HepG2 (cell line): ENCODE data around the gene NUDT8. TPM values are rescaled to one million over a fixed set of nuclear protein-coding genes. Genes with fewer than 3 reads are reported as not detected.
A peak's percentile ranks its signal among the peaks of the same experiment; 100 is the strongest.

Experiments
- AHR ChIP-seq: IDR thresholded peaks from 2 replicates; pipeline ENCODE4 v1.6.1; 2018; ENCODE audit warnings: missing genetic modification reagents, missing compliant biosample characterization
- CENPX ChIP-seq: sonication (generic); formaldehyde crosslinking; IDR thresholded peaks from 2 replicates; pipeline ENCODE4 v1.9.0; 2021; ENCODE audit warnings: mild to moderate bottlenecking, missing genetic modification reagents, moderate library complexity
- CTCF ChIP-seq: sonication (generic); formaldehyde crosslinking; IDR thresholded peaks from 2 replicates; pipeline ENCODE4 v1.5.0; 2020; ENCODE audit warnings: mild to moderate bottlenecking, missing genetic modification reagents, moderate library complexity
- MTF2 ChIP-seq: sonication (generic); formaldehyde crosslinking; IDR thresholded peaks from 2 replicates; pipeline ENCODE4 v1.5.0; 2020; ENCODE audit warnings: missing genetic modification reagents, borderline replicate concordance
- POLR2G ChIP-seq: fragments of 200-400 bp; formaldehyde crosslinking; IDR thresholded peaks from 2 replicates; pipeline ENCODE4 v1.6.1; 2018; ENCODE audit warnings: mild to moderate bottlenecking, low read depth, low read length, moderate library complexity
- SP5 ChIP-seq: IDR thresholded peaks from 2 replicates; pipeline ENCODE4 v1.6.1; 2016; ENCODE audit warnings: low read depth, borderline replicate concordance
- UBTF ChIP-seq: sonication (generic); formaldehyde crosslinking; IDR thresholded peaks from 2 replicates; pipeline ENCODE4 v1.4.0; 2020; ENCODE audit warnings: mild to moderate bottlenecking, missing genetic modification reagents
- ZBTB39 ChIP-seq: sonication (generic); formaldehyde crosslinking; IDR thresholded peaks from 2 replicates; pipeline ENCODE4 v1.5.0; 2020; ENCODE audit warnings: missing genetic modification reagents
- ZNF44 ChIP-seq: sonication (generic); formaldehyde crosslinking; IDR thresholded peaks from 2 replicates; pipeline ENCODE4 v1.5.1; 2020; ENCODE audit warnings: mild to moderate bottlenecking, missing genetic modification reagents
- ZNF577 ChIP-seq: sonication (generic); formaldehyde crosslinking; IDR thresholded peaks from 2 replicates; pipeline ENCODE4 v1.4.0; 2020; ENCODE audit warnings: mild to moderate bottlenecking, low read depth, missing genetic modification reagents, borderline replicate concordance
- ZNF83 ChIP-seq: sonication (generic); formaldehyde crosslinking; IDR thresholded peaks from 2 replicates; pipeline ENCODE4 v1.4.0; 2020; ENCODE audit warnings: missing genetic modification reagents, mild to moderate bottlenecking, borderline replicate concordance
- polyA plus RNA-seq, 8 experiments: library from polyadenylated mRNA; depleted of rRNA in 3 of 8; stranded (reverse) in 7 of 8; unstranded in 1 of 8; fragments of >200 nt; fragmentation: Illumina TruSeq in 4 of 8; extraction: Trizol in 4 of 8; gene quantifications; 2 replicates each; pipeline versions ENCODE4 v1.2.1 to v1.2.3, GENCODE V29; 2011 to 2016; ENCODE audit warnings: low read depth in 4 of 8, missing spikeins in 1 of 8, mixed read lengths in 1 of 8; ENCODE audit not compliant: insufficient read depth in 1 of 8
- total RNA-seq, 5 experiments: library from RNA; depleted of rRNA; stranded (reverse); fragments of >200 nt; fragmentation: Illumina TruSeq; extraction: Trizol; gene quantifications; 2 replicates each; pipeline ENCODE4 v1.2.3, GENCODE V29; 2016; ENCODE audit warnings: low read depth in 1 of 5
- TF ChIP-seq, protein P1 (sequence below): IDR thresholded peaks from 2 replicates; pipeline ENCODE4 v1.6.1; 2016; ENCODE audit warnings: low read depth, control low read depth
- TF ChIP-seq, protein P2 (sequence below): sonication (generic); formaldehyde crosslinking; IDR thresholded peaks from 2 replicates; pipeline ENCODE4 v1.4.0; 2020; ENCODE audit warnings: missing genetic modification reagents; ENCODE audit errors: not compliant biosample characterization
- TF ChIP-seq, protein P3 (sequence below): sonication (generic); formaldehyde crosslinking; IDR thresholded peaks from 2 replicates; pipeline ENCODE4 v1.5.0; 2020; ENCODE audit warnings: mild to moderate bottlenecking, low read depth, missing genetic modification reagents, borderline replicate concordance
- TF ChIP-seq, protein P4 (sequence below): sonication (generic); formaldehyde crosslinking; IDR thresholded peaks from 2 replicates; pipeline ENCODE4 v1.5.0; 2020; ENCODE audit warnings: missing genetic modification reagents, mild to moderate bottlenecking, borderline replicate concordance
- TF ChIP-seq, protein P5 (sequence below): sonication (generic); formaldehyde crosslinking; IDR thresholded peaks from 2 replicates; pipeline ENCODE4 v1.5.0; 2020; ENCODE audit warnings: missing genetic modification reagents

Gene NUDT8
- total and polyA plus RNA-seq, 2 of the 13 experiments (the other 11 are each of a cell fraction or from before 2014, with no cell fraction given) = 6.7 to 25.8 TPM

DNA sequence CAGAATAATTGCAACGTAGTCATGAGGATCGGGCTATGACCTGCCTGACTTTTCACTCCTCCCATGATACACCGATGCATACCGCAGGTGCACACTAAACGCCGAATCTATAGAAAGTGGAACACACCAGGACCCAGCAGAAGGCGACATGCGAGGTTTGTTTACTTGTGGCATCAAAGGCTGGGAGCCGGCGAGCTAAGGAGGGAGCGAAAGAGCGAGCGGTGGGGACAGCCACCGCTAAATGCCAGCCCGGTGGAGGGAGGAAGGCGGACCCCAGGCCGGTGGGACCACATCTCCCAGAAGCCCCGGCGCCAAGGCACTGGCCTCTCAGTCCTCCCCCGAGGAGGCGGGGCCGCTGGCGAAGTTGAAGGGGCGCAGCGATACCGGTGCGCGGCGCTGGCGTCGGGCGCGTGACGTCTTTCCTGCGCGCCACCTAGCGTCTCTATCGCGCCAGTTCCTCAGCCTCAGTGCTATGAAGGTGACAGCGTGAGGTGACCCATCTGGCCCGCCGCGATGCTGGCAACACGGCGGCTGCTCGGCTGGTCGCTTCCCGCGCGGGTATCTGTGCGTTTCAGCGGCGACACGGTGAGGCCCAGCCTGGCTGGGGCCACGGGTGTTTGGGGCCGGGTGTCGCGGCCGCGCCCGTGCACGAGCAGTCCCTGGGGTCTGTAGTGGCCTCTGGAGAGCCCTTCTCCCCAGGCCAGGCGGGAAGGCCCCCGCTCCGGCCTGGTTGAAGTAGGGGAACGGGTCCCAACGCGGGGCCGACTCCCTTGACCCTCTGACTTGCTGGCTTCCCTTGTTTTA is 23.0 kb downstream of the NUDT8 start, which contains the start of gene NDUFV1 (continued):
- TF ChIP-seq ZBTB39 (CRISPR knock-in tag) = no peak; the same call in 1 of the 2 replicates
- TF ChIP-seq ZNF44 = no peak
- peak; percentile 70 for TF ChIP-seq SP5
- TF ChIP-seq, protein P1, sequence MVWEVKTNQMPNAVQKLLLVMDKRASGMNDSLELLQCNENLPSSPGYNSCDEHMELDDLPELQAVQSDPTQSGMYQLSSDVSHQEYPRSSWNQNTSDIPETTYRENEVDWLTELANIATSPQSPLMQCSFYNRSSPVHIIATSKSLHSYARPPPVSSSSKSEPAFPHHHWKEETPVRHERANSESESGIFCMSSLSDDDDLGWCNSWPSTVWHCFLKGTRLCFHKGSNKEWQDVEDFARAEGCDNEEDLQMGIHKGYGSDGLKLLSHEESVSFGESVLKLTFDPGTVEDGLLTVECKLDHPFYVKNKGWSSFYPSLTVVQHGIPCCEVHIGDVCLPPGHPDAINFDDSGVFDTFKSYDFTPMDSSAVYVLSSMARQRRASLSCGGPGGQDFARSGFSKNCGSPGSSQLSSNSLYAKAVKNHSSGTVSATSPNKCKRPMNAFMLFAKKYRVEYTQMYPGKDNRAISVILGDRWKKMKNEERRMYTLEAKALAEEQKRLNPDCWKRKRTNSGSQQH (CRISPR knock-in tag) = peak; percentile 55; the same call in 1 of the 2 replicates
- peak; percentile 68 for TF ChIP-seq POLR2G
- no peak for TF ChIP-seq CENPX
- no peak for TF ChIP-seq ZNF577
- TF ChIP-seq, protein P2, sequence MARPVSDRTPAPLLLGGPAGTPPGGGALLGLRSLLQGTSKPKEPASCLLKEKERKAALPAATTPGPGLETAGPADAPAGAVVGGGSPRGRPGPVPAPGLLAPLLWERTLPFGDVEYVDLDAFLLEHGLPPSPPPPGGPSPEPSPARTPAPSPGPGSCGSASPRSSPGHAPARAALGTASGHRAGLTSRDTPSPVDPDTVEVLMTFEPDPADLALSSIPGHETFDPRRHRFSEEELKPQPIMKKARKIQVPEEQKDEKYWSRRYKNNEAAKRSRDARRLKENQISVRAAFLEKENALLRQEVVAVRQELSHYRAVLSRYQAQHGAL (CRISPR knock-in tag) = no peak
- TF ChIP-seq CTCF = peak; percentile 96
- 0 out of 2 replicates have a peak, but pooled peaks have one; percentile 52 for TF ChIP-seq AHR
- TF ChIP-seq, protein P3, sequence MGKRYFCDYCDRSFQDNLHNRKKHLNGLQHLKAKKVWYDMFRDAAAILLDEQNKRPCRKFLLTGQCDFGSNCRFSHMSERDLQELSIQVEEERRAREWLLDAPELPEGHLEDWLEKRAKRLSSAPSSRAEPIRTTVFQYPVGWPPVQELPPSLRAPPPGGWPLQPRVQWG (CRISPR knock-in tag) = no peak
- TF ChIP-seq, protein P4, sequence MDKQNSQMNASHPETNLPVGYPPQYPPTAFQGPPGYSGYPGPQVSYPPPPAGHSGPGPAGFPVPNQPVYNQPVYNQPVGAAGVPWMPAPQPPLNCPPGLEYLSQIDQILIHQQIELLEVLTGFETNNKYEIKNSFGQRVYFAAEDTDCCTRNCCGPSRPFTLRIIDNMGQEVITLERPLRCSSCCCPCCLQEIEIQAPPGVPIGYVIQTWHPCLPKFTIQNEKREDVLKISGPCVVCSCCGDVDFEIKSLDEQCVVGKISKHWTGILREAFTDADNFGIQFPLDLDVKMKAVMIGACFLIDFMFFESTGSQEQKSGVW (CRISPR knock-in tag) = no peak
- no peak for TF ChIP-seq ZNF83
- peak; percentile 69 for TF ChIP-seq UBTF (CRISPR knock-in tag)
- TF ChIP-seq, protein P5, sequence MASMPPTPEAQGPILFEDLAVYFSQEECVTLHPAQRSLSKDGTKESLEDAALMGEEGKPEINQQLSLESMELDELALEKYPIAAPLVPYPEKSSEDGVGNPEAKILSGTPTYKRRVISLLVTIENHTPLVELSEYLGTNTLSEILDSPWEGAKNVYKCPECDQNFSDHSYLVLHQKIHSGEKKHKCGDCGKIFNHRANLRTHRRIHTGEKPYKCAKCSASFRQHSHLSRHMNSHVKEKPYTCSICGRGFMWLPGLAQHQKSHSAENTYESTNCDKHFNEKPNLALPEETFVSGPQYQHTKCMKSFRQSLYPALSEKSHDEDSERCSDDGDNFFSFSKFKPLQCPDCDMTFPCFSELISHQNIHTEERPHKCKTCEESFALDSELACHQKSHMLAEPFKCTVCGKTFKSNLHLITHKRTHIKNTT = no peak
- no peak for TF ChIP-seq MTF2 (CRISPR knock-in tag)
